Kidney (tissue), 14 donors: ENCODE data around the gene ZC3H12C. TPM values are rescaled to one million over a fixed set of nuclear protein-coding genes. Genes with fewer than 3 reads are reported as not detected.

Experiments used
- DNase-seq, 5 donors: peaks; one replicate each; pipeline ENCODE4 v3.0.0-alpha.2; 2013 to 2020
- FAIRE-seq: peaks from 2 replicates; lab custom pipeline; 2012; peaks lifted over from hg19 to GRCh38; lab: Jason Lieb, UNC
- H3K27ac ChIP-seq, 2 donors: one replicate each; pipeline ENCODE4 v1.7.0; 2013; ENCODE audit warnings: low read depth in 2 of 2, low read length in 2 of 2, inconsistent platforms in 1 of 2
- H3K27me3 ChIP-seq: one replicate; pipeline ENCODE4 v1.7.1; 2013; ENCODE audit warnings: low read length, inconsistent platforms; ENCODE audit not compliant: control insufficient read depth, insufficient read depth
- H3K36me3 ChIP-seq, 3 donors: one replicate each; pipeline versions ENCODE4 v1.7.0 to v1.7.1; 2013; ENCODE audit warnings: low read length in 3 of 3, control low read depth in 1 of 3, inconsistent platforms in 1 of 3; ENCODE audit not compliant: insufficient read depth in 3 of 3, control insufficient read depth in 2 of 3
- H3K4me1 ChIP-seq, 3 donors: one replicate each; pipeline versions ENCODE4 v1.7.0 to v1.7.1; 2013; ENCODE audit warnings: low read length in 3 of 3, inconsistent platforms in 1 of 3, low read depth in 1 of 3; ENCODE audit not compliant: control insufficient read depth in 2 of 3, insufficient read depth in 2 of 3
- H3K4me3 ChIP-seq, 3 donors: one replicate each; pipeline versions ENCODE4 v1.7.0 to v1.8.1; 2013; ENCODE audit warnings: low read length in 3 of 3, control low read depth in 1 of 3, inconsistent platforms in 1 of 3
- H3K9ac ChIP-seq, 3 donors: one replicate each; pipeline versions ENCODE4 v1.7.0 to v1.7.1; 2013; ENCODE audit warnings: low read length in 3 of 3, control low read depth in 1 of 3, inconsistent platforms in 1 of 3
- H3K9me3 ChIP-seq, 3 donors: one replicate each; pipeline versions ENCODE4 v1.7.0 to v1.7.1; 2013; ENCODE audit warnings: low read length in 3 of 3, control low read depth in 1 of 3, inconsistent platforms in 1 of 3; ENCODE audit not compliant: control insufficient read depth in 2 of 3, insufficient read depth in 1 of 3
- intact Hi-C: fragments of 100-400 bp; cut with DNase I; formaldehyde crosslinking; loops from one replicate; pipeline ENCODE4 v1.11.1; 2022
- polyA plus RNA-seq: library from polyadenylated mRNA; stranded (reverse); fragments of 350-450 nt; fragmentation: Illumina TruSeq; extraction: RNeasy Lipid Tissue Mini Kit (QIAGEN cat#74804); gene quantifications from one replicate; pipeline ENCODE4 v1.2.3, GENCODE V29; 2014; ENCODE audit warnings: low read depth, low replicate concordance; ENCODE audit not compliant: insufficient read depth
- total RNA-seq: library from RNA; stranded (reverse); fragmentation: NEBNext Ultra II Directional; extraction: Animal tissue kit (Norgen Biotek cat#: 25700); gene quantifications from one replicate; pipeline ENCODE4 v1.2.1, GENCODE V29; 2021
- TF ChIP-seq, protein P1 (sequence below): IDR thresholded peaks from 3 replicates; pipeline ENCODE4 v1.5.1; 2012; ENCODE audit warnings: mild to moderate bottlenecking, moderate library complexity, borderline replicate concordance; ENCODE audit not compliant: insufficient read depth; ENCODE audit errors: extremely low read depth
- donor health status: control.
- donor health status: control.
- donor health status: control.
- donor health status: control.
- donor health status: control.
- donor health status: DM: yes; HTN: yes; CAD: no.
- donor health status: Normal renal cell carcinoma (clear cell type).

Gene ZC3H12C
- total and polyA plus RNA-seq, 2 donors from 2014 or later = 2.3 to 14.3 TPM

DNA sequence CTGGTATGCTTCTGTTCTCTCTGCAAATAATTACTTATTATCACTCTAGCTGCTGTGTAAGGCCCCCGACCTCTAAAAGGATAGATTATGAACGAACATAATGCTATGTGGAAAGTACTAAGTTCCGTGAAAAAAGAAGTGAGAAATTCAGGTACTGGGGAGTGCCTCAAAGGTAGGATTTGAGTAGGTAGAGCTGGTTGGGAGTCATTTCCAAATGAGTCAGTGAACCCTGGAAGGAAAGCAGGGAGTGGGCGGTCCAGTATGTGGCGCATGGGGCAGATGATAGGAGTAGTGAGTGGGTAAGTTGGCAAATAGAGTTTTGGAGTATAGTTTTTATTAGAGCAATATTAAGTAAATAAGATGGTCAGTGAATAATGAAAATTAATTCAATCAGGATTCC is 2.4 kb downstream of the ZC3H12C start:
- H3K9ac ChIP-seq = no peak overlapping the region
- FAIRE-seq = no peak

DNA sequence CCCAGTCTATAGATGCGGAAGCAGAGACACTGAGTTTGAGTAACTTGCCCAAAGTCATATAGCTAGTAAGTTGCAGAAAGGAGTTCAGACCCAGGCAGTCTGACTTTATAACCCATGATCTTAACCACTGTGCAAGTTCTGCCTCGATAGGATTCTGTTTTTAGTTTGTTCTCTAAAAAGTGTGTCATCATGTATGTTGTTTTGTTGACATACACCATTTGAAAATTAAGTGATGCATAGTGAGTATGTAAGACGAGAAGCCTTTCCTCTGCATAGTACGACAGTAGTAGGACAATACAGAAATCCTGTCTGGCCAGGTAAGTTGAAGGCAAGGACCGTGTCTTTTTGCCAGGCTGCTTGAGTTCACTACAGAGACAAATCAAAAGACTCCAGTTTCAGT is 3.3 kb downstream of the ZC3H12C start:
- TF ChIP-seq, protein P1, sequence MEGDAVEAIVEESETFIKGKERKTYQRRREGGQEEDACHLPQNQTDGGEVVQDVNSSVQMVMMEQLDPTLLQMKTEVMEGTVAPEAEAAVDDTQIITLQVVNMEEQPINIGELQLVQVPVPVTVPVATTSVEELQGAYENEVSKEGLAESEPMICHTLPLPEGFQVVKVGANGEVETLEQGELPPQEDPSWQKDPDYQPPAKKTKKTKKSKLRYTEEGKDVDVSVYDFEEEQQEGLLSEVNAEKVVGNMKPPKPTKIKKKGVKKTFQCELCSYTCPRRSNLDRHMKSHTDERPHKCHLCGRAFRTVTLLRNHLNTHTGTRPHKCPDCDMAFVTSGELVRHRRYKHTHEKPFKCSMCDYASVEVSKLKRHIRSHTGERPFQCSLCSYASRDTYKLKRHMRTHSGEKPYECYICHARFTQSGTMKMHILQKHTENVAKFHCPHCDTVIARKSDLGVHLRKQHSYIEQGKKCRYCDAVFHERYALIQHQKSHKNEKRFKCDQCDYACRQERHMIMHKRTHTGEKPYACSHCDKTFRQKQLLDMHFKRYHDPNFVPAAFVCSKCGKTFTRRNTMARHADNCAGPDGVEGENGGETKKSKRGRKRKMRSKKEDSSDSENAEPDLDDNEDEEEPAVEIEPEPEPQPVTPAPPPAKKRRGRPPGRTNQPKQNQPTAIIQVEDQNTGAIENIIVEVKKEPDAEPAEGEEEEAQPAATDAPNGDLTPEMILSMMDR = no peak
- H3K9me3 ChIP-seq = no peaks in the 10 kb centered on the region
- no peaks in the 10 kb centered on the region for H3K36me3 ChIP-seq
- no peak overlapping the region for H3K4me3 ChIP-seq
- H3K27ac ChIP-seq = no peak overlapping the region
- DNase-seq (no peak), FAIRE-seq (no peak)
- intact Hi-C loops = no loop called here
- no peaks in the 10 kb centered on the region for H3K4me1 ChIP-seq
- no peak overlapping the region for H3K9ac ChIP-seq
- H3K27me3 ChIP-seq = no peaks in the 10 kb centered on the region

More for the DNA sequence above, 2.4 kb downstream of the ZC3H12C start:
- no peaks in the 10 kb centered on the region for H3K9me3 ChIP-seq
- TF ChIP-seq, protein P1 = no peak
- intact Hi-C loops = no loop called here
- H3K4me1 ChIP-seq = no peaks in the 10 kb centered on the region
- no peak for DNase-seq
- no peaks in the 10 kb centered on the region for H3K27me3 ChIP-seq
- H3K27ac ChIP-seq = no peak overlapping the region
- H3K36me3 ChIP-seq = no peaks in the 10 kb centered on the region
- H3K4me3 ChIP-seq = no peak overlapping the region

DNA sequence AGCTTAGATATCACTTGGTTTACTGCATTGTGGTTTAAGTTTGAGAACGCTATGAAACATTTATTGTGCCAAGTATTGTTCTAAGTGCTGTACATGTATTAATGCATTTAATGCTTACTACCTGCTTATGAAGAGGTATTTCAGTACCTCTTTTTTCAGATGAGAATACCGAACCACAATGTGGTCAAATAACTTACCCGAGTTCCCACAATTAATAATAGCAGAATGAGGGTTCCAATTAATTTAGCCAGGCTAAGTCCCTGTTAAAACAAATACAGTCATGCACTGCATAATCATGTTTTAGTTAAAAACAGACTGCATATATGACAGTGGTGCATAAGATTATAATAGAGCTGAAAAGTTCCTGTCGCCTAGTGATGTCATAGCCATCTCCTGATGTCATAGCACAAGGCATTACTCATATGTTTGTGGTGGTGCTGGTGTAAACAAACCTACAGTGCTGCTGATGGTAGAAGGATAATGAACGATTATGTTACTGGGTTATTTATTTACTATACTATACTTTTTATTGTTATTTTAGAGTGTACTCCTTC is 4.3 kb downstream of the ZC3H12C start:
- TF ChIP-seq, protein P1 = no peak
- no peak for DNase-seq
- Histone ChIP-seq H3K9ac (no peak overlapping the region), H3K9me3 (no peaks in the 10 kb centered on the region), H3K27me3 (no peaks in the 10 kb centered on the region), H3K27ac (no peak overlapping the region), H3K4me1 (no peaks in the 10 kb centered on the region), H3K36me3 (no peaks in the 10 kb centered on the region), H3K4me3 (no peak overlapping the region)
- intact Hi-C loops = no loop called here
- FAIRE-seq = no peak

DNA sequence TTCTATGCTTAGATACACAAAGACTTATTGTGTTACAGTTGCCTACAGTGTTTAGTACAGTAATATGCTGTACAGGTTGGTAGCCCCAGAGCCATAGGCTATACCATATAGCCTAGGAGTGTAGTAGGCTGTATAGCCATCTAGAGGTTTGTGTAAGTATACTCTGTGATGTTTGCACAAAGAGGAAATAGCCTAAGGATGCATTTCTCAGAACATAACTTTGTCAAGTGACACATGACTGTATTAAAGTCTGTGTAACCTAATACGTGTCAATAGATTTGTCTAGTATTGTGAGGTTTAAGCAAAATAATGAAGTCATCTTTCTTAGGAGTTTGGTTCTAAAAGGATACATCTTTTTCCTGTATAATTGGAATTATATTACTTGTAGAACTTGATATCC is 5.5 kb downstream of the ZC3H12C start:
- FAIRE-seq = no peak
- H3K36me3 ChIP-seq = no peaks in the 10 kb centered on the region
- TF ChIP-seq, protein P1 = no peak

More for the DNA sequence above, 5.5 kb downstream of the ZC3H12C start:
- Histone ChIP-seq H3K4me3 (no peak overlapping the region), H3K27ac (no peak overlapping the region), H3K9ac (no peak overlapping the region), H3K4me1 (no peaks in the 10 kb centered on the region), H3K27me3 (no peaks in the 10 kb centered on the region), H3K9me3 (no peaks in the 10 kb centered on the region)
- intact Hi-C loops = no loop called here
- DNase-seq = no peak
